ENCODE data around the gene IDH2.

DNA sequence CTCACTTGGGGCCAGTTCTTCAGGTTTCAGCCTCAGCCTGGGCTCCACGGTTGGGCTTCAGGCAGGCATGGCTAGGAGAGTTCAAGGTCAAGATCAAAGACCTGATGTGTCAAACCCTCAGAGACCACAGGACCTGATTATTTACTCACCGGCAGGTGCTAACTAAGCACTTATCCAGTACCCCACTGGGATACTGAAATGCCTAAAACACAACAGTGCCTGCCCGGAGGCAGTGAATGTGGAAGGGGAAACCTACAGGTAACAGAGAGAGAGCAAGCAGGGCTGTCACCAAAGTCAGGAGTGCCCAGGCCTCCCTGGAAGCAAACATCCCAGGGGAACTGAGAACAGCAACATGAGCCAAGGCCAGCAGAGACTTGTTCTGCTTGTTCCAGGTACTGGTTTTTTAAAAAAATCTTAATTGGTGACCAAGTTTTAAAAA, 6.7 kb downstream of the IDH2 start:
- no peak for TF ChIP-seq EZH2phosphoT487 (IDR thresholded peaks at IDR 0.05; ENCODE audit: borderline replicate concordance, low read length)
- TF ChIP-seq, protein P1, sequence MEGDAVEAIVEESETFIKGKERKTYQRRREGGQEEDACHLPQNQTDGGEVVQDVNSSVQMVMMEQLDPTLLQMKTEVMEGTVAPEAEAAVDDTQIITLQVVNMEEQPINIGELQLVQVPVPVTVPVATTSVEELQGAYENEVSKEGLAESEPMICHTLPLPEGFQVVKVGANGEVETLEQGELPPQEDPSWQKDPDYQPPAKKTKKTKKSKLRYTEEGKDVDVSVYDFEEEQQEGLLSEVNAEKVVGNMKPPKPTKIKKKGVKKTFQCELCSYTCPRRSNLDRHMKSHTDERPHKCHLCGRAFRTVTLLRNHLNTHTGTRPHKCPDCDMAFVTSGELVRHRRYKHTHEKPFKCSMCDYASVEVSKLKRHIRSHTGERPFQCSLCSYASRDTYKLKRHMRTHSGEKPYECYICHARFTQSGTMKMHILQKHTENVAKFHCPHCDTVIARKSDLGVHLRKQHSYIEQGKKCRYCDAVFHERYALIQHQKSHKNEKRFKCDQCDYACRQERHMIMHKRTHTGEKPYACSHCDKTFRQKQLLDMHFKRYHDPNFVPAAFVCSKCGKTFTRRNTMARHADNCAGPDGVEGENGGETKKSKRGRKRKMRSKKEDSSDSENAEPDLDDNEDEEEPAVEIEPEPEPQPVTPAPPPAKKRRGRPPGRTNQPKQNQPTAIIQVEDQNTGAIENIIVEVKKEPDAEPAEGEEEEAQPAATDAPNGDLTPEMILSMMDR (IDR thresholded peaks at IDR 0.05; ENCODE audit: low read depth, low read length, poor library complexity, severe bottlenecking) = no peak
